ENCODE measurements around the gene ABRAXAS1.

ABRAXAS1 gene

DNA sequence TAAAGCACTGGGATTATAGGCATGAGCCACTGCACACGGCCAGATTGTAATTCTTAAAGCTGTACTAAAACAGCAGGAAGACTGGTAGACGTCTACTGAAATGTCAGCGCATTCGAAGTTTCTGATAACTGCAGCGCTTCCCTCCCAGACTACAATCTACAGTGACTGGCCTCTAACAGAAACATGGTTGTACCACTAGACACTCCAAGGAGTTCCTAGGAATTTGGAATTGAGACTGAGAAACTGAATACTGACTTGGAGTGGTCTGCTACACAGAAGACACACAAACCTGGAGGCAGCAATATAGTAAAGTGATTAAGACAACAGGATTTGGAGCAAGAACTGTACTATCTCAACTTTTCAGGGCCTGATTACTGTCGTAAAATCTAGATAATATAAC lies 30.2 kb downstream of the ABRAXAS1 start:
- peak; percentile 4 for DNase-seq (ENCODE audit: low read depth)
- TF ChIP-seq, protein P1, sequence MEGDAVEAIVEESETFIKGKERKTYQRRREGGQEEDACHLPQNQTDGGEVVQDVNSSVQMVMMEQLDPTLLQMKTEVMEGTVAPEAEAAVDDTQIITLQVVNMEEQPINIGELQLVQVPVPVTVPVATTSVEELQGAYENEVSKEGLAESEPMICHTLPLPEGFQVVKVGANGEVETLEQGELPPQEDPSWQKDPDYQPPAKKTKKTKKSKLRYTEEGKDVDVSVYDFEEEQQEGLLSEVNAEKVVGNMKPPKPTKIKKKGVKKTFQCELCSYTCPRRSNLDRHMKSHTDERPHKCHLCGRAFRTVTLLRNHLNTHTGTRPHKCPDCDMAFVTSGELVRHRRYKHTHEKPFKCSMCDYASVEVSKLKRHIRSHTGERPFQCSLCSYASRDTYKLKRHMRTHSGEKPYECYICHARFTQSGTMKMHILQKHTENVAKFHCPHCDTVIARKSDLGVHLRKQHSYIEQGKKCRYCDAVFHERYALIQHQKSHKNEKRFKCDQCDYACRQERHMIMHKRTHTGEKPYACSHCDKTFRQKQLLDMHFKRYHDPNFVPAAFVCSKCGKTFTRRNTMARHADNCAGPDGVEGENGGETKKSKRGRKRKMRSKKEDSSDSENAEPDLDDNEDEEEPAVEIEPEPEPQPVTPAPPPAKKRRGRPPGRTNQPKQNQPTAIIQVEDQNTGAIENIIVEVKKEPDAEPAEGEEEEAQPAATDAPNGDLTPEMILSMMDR (IDR thresholded peaks at IDR 0.05; ENCODE audit: insufficient read depth, low read depth, low read length, missing control alignments), result no peak
- peak overlapping the region; percentile 71 for H3K4me3 ChIP-seq (ENCODE audit: low read length)

DNA sequence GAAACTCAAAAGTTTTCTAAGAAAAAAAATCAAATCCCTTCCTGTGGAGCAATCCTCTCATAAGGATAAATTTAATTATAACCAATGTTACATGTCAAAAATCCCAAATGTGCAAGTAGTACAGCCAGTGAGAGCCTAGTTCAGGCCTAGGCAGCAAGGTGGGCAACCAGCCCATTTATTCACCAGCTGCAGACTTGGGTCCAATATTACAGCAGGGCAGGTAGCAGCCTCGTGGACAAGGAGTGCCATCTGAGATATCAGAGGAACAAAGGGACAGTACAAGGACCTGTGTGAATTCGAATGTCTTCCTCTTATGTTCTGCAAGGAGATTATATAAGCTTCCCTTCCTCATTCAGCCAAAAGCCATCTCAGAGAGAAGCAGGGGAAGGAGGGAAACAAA lies 35.9 kb downstream of the ABRAXAS1 start:
- H3K4me3 ChIP-seq (ENCODE audit: low read length), result no peak overlapping the region
- no peak for DNase-seq (ENCODE audit: low read depth)
- TF ChIP-seq, protein P1 (IDR thresholded peaks at IDR 0.05; ENCODE audit: insufficient read depth, low read depth, low read length, missing control alignments), result no peak

DNA sequence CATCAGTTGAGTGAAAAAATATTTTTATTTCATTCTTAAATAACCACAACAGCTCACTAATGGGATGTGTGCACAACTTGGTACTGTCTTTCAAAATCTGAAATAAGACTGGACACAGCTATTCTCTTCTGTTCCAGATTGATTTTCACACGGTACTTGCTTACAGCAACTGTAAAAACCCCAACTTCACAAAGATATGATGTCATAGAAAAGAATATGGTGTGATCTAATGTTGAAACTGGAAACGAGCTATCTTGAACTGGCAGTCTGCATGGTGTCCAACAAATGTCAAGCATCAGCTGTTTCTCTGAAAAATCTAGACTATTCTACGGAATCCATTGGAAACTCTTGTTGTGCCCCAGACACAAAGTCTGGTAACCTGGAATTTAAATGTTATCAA lies 44.0 kb downstream of the ABRAXAS1 start:
- DNase-seq (ENCODE audit: low read depth), result no peak
- TF ChIP-seq, protein P1 (IDR thresholded peaks at IDR 0.05; ENCODE audit: insufficient read depth, low read depth, low read length, missing control alignments), result no peak
- H3K4me3 ChIP-seq (ENCODE audit: low read length), result no peak overlapping the region

DNA sequence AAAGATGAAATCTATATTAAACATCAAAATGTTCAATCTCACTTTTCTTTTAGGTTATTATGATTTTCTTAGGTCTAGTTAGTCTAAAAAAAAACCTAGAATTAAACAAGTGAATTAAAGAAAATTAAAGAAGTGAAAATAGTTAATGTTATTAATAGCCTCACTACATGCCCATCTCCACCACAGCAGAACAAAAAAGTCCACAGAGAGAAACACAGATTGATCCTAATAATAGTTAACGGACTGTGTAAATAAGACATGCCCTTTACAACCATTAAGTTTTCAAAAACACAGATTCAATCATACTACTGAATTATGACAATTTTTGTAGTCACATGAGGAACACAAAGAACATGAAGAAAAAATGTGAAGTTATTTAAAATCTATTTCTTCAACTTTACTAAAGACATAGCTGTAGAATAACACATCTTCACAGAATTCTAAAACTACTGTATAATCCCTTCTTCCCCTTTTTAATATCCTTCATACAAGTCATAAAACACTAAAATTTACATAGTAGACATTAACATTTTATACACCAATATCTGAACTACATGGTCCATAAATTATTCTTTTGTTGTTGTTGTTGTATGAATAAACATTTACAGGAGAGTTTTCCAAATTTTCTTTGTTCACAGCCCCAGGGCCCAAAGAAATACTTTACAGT lies 44.6 kb downstream of the ABRAXAS1 start:
- no peak for DNase-seq (ENCODE audit: low read depth)
- TF ChIP-seq, protein P1 (IDR thresholded peaks at IDR 0.05; ENCODE audit: insufficient read depth, low read depth, low read length, missing control alignments), result no peak
- no peak overlapping the region for H3K4me3 ChIP-seq (ENCODE audit: low read length)

DNA sequence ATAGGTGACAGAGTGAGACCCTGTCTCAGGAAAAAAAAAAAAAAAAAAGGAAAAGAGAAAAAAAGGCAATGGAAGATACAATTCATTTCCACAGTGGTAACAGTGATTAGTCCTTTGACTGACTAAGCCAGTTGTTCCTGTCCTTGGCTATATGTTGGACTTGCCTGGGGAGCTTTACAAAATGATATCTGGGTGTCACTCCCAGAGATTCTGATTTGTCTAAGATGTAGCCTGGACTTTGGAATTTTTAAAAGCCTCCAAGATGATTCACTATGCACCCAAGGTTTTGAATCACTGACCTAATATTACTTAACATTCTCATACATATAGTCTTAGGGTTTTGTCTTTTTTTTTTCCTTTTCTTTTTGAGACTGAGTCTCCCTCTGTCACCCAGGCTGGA lies 46.2 kb downstream of the ABRAXAS1 start:
- H3K4me3 ChIP-seq (ENCODE audit: low read length), result no peak overlapping the region
- TF ChIP-seq, protein P1 (IDR thresholded peaks at IDR 0.05; ENCODE audit: insufficient read depth, low read depth, low read length, missing control alignments), result no peak
- DNase-seq (ENCODE audit: low read depth), result peak; percentile 52

DNA sequence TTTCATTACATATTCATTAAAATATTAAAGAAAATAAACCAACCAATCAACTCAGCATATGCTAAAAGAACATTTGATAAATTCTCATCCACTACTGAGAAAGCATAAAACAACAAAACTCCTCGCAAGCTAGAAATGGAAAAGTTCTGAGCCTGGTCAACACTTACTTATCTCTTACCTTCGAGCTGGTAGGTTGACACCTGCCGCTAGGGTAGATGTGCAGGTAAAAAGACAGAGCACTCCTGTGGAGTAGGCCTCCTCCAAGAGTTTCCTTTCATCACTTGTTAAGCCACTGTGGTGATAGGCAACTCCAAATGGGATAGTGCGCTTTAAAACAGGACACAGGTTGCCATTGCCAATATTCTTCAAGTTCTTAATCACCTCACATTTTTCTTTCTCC lies 48.2 kb downstream of the ABRAXAS1 start:
- DNase-seq (ENCODE audit: low read depth), result no peak
- TF ChIP-seq, protein P1 (IDR thresholded peaks at IDR 0.05; ENCODE audit: insufficient read depth, low read depth, low read length, missing control alignments), result no peak

DNA sequence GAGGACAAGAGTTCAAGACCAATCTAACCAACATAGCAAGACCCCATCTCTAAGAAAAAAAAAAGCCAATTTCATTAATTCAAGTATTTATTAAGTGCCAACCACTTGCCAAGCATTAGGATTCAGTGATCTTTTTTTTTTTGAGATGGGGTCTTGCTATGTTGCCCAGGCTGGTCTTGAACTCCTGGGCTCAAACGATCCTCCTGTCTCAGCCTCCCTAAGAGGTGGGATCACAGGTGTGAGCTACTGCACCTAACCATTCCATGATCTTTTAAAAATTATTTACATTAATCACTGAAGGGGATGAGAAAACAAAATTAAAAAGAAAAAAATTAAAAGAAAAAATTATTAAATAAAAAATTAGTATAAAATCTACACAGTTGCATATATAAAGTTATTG lies 53.7 kb downstream of the ABRAXAS1 start:
- TF ChIP-seq, protein P1 (IDR thresholded peaks at IDR 0.05; ENCODE audit: insufficient read depth, low read depth, low read length, missing control alignments), result no peak
- no peak overlapping the region for H3K4me3 ChIP-seq (ENCODE audit: low read length)
- DNase-seq (ENCODE audit: low read depth), result no peak

More for the DNA sequence above, 48.2 kb downstream of the ABRAXAS1 start:
- no peak overlapping the region for H3K4me3 ChIP-seq (ENCODE audit: low read length)
